PC-9 (cell line): Measurements from ENCODE around the gene A2ML1. TPM values are rescaled to one million over a fixed set of nuclear protein-coding genes. Genes with fewer than 3 reads are reported as not detected.
"Not testable (repeated sequence)": the region's sequence is repeated elsewhere in the genome, so short reads cannot be mapped to it uniquely, and the experiment has no call there.

Experiments used
- BruUV-seq: library from RNA; stranded (reverse); fragments of 400-500 nt; replicated peaks from 2 replicates; lab custom pipeline; 2021; lab: Mats Ljungman, UMichigan
- CTCF ChIA-PET: fragments of 300-600 bp; sonication (Branson Sonifier 250); formaldehyde crosslinking; loops from one replicate; lab custom pipeline; 2022; ENCODE audit warnings: antibody characterized with exemption; lab: Charles Lee
- POLR2A ChIA-PET: fragments of 300-600 bp; sonication (Branson Sonifier 250); formaldehyde crosslinking; loops from one replicate; lab custom pipeline; 2022; ENCODE audit warnings: antibody characterized with exemption; ENCODE audit not compliant: unreplicated experiment; lab: Charles Lee
- DNase-seq, 2 experiments: peaks; one replicate each; pipeline versions ENCODE4 v3.0.0 to v3.0.0-alpha.2; 2015 to 2022; ENCODE audit warnings: mixed read lengths in 1 of 2
- H2AFZ ChIP-seq: fragments of 200-600 bp; sonication (generic); 2 replicates; pipeline ENCODE4 v1.8.1; 2017; ENCODE audit warnings: antibody characterized with exemption
- H3F3A ChIP-seq: fragments of 200-600 bp; sonication (generic); 2 replicates; pipeline ENCODE4 v1.8.1; 2017; ENCODE audit warnings: antibody characterized with exemption, mild to moderate bottlenecking, low read depth; ENCODE audit not compliant: insufficient read depth
- H3K27ac ChIP-seq: fragments of 200-600 bp; sonication (generic); 2 replicates; pipeline ENCODE4 v1.6.1; 2016; ENCODE audit warnings: mixed run types
- H3K27me3 ChIP-seq: fragments of 200-600 bp; sonication (generic); 2 replicates; pipeline ENCODE4 v1.6.1; 2016; ENCODE audit warnings: low read depth, mixed run types; ENCODE audit not compliant: insufficient read depth
- H3K36me3 ChIP-seq: fragments of 200-600 bp; sonication (generic); 2 replicates; pipeline ENCODE4 v1.6.1; 2016; ENCODE audit warnings: low read depth, mixed run types
- H3K4me1 ChIP-seq: fragments of 200-600 bp; sonication (generic); replicated peaks from 2 replicates; pipeline ENCODE4 v1.6.1; 2016; ENCODE audit warnings: mixed run types; ENCODE audit not compliant: insufficient read depth
- H3K4me2 ChIP-seq: fragments of 200-600 bp; sonication (generic); 2 replicates; pipeline ENCODE4 v1.6.1; 2017; ENCODE audit warnings: mixed run types
- H3K4me3 ChIP-seq: fragments of 200-600 bp; sonication (generic); 2 replicates; pipeline ENCODE4 v1.6.1; 2016; ENCODE audit warnings: mixed run types
- H3K79me2 ChIP-seq: fragments of 200-600 bp; sonication (generic); 2 replicates; pipeline ENCODE4 v1.6.1; 2017; ENCODE audit warnings: low read depth, mixed run types
- H3K9me2 ChIP-seq: fragments of 200-600 bp; sonication (generic); 2 replicates; pipeline ENCODE4 v1.8.1; 2017; ENCODE audit warnings: mild to moderate bottlenecking; ENCODE audit not compliant: insufficient read depth
- H3K9me3 ChIP-seq: fragments of 200-600 bp; sonication (generic); 2 replicates; pipeline ENCODE4 v1.8.1; 2016; ENCODE audit warnings: low read depth; ENCODE audit not compliant: insufficient read depth
- H4K20me1 ChIP-seq: fragments of 200-600 bp; sonication (generic); 2 replicates; pipeline ENCODE4 v1.8.1; 2017; ENCODE audit not compliant: insufficient read depth
- EZH2 ChIP-seq: fragments of 200-600 bp; sonication (generic); IDR thresholded peaks from 2 replicates; pipeline ENCODE4 v1.8.0; 2017; ENCODE audit warnings: antibody characterized with exemption, low read depth
- intact Hi-C: fragments of 100-400 bp; cut with micrococcal nuclease; formaldehyde crosslinking; loops from one replicate; pipeline ENCODE4 v1.10.0; 2022; ENCODE audit not compliant: unreplicated experiment
- total RNA-seq: library from RNA; stranded (reverse); gene quantifications from 2 replicates; pipeline ENCODE4 v1.2.3, GENCODE V29; 2021
- TF ChIP-seq, protein P1 (sequence below): fragments of 200-600 bp; sonication (generic); conservative IDR thresholded peaks from 2 replicates; pipeline ENCODE4 v1.6.1; 2017; ENCODE audit warnings: mixed run types, antibody characterized with exemption, mild to moderate bottlenecking, moderate library complexity

Gene A2ML1
- total RNA-seq, 1 experiment from 2014 or later: 17.3 TPM

- BruUV-seq: no TSS peak
- no peaks in the 10 kb centered on the region for H3K36me3 ChIP-seq
- TF ChIP-seq, protein P1, sequence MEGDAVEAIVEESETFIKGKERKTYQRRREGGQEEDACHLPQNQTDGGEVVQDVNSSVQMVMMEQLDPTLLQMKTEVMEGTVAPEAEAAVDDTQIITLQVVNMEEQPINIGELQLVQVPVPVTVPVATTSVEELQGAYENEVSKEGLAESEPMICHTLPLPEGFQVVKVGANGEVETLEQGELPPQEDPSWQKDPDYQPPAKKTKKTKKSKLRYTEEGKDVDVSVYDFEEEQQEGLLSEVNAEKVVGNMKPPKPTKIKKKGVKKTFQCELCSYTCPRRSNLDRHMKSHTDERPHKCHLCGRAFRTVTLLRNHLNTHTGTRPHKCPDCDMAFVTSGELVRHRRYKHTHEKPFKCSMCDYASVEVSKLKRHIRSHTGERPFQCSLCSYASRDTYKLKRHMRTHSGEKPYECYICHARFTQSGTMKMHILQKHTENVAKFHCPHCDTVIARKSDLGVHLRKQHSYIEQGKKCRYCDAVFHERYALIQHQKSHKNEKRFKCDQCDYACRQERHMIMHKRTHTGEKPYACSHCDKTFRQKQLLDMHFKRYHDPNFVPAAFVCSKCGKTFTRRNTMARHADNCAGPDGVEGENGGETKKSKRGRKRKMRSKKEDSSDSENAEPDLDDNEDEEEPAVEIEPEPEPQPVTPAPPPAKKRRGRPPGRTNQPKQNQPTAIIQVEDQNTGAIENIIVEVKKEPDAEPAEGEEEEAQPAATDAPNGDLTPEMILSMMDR: no peak
- no peak for TF ChIP-seq EZH2
- no peak for DNase-seq
- H2AFZ ChIP-seq: no peak overlapping the region
- 0 out of 2 replicates have a peak, but pooled peaks cover 3% of the 10 kb centered on the region for H3K4me1 ChIP-seq
- no peak overlapping the region for H3K4me3 ChIP-seq
- CTCF ChIA-PET: interaction anchor here (1.1 kb wide), 1 partner anchor 351 kb away, joined by 3 read pairs; no protein-coding TSS in a partner anchor
- no peaks in the 10 kb centered on the region for H3K27me3 ChIP-seq
- H3K9me2 ChIP-seq: no peaks in the 10 kb centered on the region
- H3K9me3 ChIP-seq: no peaks in the 10 kb centered on the region
- no peaks in the 10 kb centered on the region for H3K79me2 ChIP-seq
- intact Hi-C loops: no loop called here
- H3F3A ChIP-seq: no peaks in the 10 kb centered on the region
- H3K27ac ChIP-seq: no peak overlapping the region
- POLR2A ChIA-PET: no interaction called here
- no peaks in the 10 kb centered on the region for H4K20me1 ChIP-seq
- H3K4me2 ChIP-seq: no peak overlapping the region
These were observed 72.6 kb downstream of the A2ML1 start for GRCh38 chr12:8894986-8895385.

DNA sequence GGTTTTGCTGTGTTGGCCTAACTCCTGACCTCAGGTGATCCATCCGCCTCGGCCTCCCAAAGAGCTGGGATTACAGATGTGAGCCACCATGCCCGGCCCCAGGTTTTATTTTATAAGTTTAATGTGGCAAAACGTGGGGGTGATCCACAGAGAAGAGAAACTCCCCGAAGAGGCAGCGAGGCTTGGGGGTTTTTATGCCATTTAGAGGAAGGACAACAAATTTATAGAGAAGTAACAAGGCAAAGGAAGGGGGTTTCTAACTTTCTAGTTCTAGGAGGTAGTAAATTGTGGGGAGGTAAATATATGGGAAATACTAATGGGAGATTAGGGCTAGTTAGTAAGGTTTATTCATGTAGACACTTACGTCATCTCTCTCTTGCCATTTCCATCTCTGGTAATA is 74.7 kb downstream of the A2ML1 start:
- H3K4me1 ChIP-seq: no peaks in the 10 kb centered on the region
- no peaks in the 10 kb centered on the region for H3K79me2 ChIP-seq
- DNase-seq: no peak
- H4K20me1 ChIP-seq: no peaks in the 10 kb centered on the region
- no peak overlapping the region for H3K27ac ChIP-seq
- H3K9me3 ChIP-seq: no peaks in the 10 kb centered on the region
- no peak for TF ChIP-seq EZH2
- TF ChIP-seq, protein P1: no peak
- no peaks in the 10 kb centered on the region for H3F3A ChIP-seq
- ChIA-PET POLR2A (no interaction called here), CTCF (interaction anchor here (0.6 kb wide), 2 partner anchors 68 to 140 kb away, joined by 6 to 9 read pairs; no protein-coding TSS in a partner anchor)
- no peak overlapping the region for H3K4me3 ChIP-seq
- intact Hi-C loops: no loop called here
- no peak overlapping the region for H3K4me2 ChIP-seq
- H3K9me2 ChIP-seq: no peaks in the 10 kb centered on the region
- no peaks in the 10 kb centered on the region for H3K27me3 ChIP-seq
- no TSS peak for BruUV-seq
- no peak overlapping the region for H2AFZ ChIP-seq
- H3K36me3 ChIP-seq: no peaks in the 10 kb centered on the region

GRCh38 chr12:8899830-8900229 is 77.4 kb downstream of the A2ML1 start:
- CTCF ChIA-PET: no interaction called here
- no peaks in the 10 kb centered on the region for H3K27me3 ChIP-seq

GRCh38 chr12:8902703-8903102 is 80.3 kb downstream of the A2ML1 start:
- H3K4me3 ChIP-seq, BruUV-seq, H3F3A ChIP-seq, CTCF ChIA-PET, H3K36me3 ChIP-seq, POLR2A ChIA-PET, H3K4me2 ChIP-seq, DNase-seq, H3K27ac ChIP-seq, H4K20me1 ChIP-seq, H2AFZ ChIP-seq, H3K9me2 ChIP-seq, intact Hi-C loops, H3K9me3 ChIP-seq, H3K4me1 ChIP-seq, H3K27me3 ChIP-seq, H3K79me2 ChIP-seq: not testable (repeated sequence)

More at GRCh38 chr12:8899830-8900229, 77.4 kb downstream of the A2ML1 start:
- Histone ChIP-seq H4K20me1 (no peaks in the 10 kb centered on the region), H3K4me3 (no peak overlapping the region), H3K27ac (no peak overlapping the region), H3K79me2 (no peaks in the 10 kb centered on the region), H3K36me3 (no peaks in the 10 kb centered on the region), H3K9me3 (no peaks in the 10 kb centered on the region), H3K9me2 (no peaks in the 10 kb centered on the region), H2AFZ (no peak overlapping the region), H3F3A (no peaks in the 10 kb centered on the region), H3K4me1 (no peaks in the 10 kb centered on the region), H3K4me2 (no peak overlapping the region)
- no TSS peak for BruUV-seq
- no peak for TF ChIP-seq EZH2
- TF ChIP-seq, protein P1: no peak
- POLR2A ChIA-PET: no interaction called here
- no peak for DNase-seq
- intact Hi-C loops: no loop called here
